AG04449 (cell line): ENCODE results near the gene PARP9.

Experiments
- CTCF ChIA-PET: fragments of 350-600 bp; formaldehyde crosslinking; extraction: SDS; loops from one replicate; lab custom pipeline; 2021; ENCODE audit warnings: antibody characterized with exemption; lab: Yijun Ruan, JAX
- POLR2A ChIA-PET: fragments of 400-600, 350-600 bp; formaldehyde crosslinking; extraction: SDS; loops from one replicate; lab custom pipeline; 2020; ENCODE audit warnings: antibody characterized with exemption, inconsistent platforms; lab: Yijun Ruan, JAX
- DNase-seq: peaks from one replicate; pipeline ENCODE4 v3.0.0-alpha.2; 2010; ENCODE audit warnings: low read depth, low spot score
- H3K4me3 ChIP-seq: 2 replicates; pipeline ENCODE4 v1.5.1; 2011; ENCODE audit warnings: low read depth, mild to moderate bottlenecking, control low read depth, low read length
- TF ChIP-seq, protein P1 (sequence below): IDR thresholded peaks from one replicate; pipeline ENCODE4 v1.5.1; 2011; ENCODE audit warnings: mild to moderate bottlenecking, moderate library complexity, low read length, control low read depth, inconsistent platforms; ENCODE audit not compliant: insufficient read depth; ENCODE audit errors: missing control alignments

PARP9 gene

GRCh38 chr3:122589297-122589696 lies 25.2 kb upstream of the PARP9 start:
- no peak for DNase-seq
- no peak overlapping the region for H3K4me3 ChIP-seq
- POLR2A ChIA-PET: no interaction called here
- CTCF ChIA-PET: no interaction called here
- TF ChIP-seq, protein P1, sequence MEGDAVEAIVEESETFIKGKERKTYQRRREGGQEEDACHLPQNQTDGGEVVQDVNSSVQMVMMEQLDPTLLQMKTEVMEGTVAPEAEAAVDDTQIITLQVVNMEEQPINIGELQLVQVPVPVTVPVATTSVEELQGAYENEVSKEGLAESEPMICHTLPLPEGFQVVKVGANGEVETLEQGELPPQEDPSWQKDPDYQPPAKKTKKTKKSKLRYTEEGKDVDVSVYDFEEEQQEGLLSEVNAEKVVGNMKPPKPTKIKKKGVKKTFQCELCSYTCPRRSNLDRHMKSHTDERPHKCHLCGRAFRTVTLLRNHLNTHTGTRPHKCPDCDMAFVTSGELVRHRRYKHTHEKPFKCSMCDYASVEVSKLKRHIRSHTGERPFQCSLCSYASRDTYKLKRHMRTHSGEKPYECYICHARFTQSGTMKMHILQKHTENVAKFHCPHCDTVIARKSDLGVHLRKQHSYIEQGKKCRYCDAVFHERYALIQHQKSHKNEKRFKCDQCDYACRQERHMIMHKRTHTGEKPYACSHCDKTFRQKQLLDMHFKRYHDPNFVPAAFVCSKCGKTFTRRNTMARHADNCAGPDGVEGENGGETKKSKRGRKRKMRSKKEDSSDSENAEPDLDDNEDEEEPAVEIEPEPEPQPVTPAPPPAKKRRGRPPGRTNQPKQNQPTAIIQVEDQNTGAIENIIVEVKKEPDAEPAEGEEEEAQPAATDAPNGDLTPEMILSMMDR: no peak

- H3K4me3 ChIP-seq: no peak overlapping the region
- TF ChIP-seq, protein P1: no peak
- DNase-seq: no peak
- ChIA-PET POLR2A (no interaction called here), CTCF (no interaction called here)
Observed at GRCh38 chr3:122587572-122587971, 23.5 kb upstream of the PARP9 start.

DNA sequence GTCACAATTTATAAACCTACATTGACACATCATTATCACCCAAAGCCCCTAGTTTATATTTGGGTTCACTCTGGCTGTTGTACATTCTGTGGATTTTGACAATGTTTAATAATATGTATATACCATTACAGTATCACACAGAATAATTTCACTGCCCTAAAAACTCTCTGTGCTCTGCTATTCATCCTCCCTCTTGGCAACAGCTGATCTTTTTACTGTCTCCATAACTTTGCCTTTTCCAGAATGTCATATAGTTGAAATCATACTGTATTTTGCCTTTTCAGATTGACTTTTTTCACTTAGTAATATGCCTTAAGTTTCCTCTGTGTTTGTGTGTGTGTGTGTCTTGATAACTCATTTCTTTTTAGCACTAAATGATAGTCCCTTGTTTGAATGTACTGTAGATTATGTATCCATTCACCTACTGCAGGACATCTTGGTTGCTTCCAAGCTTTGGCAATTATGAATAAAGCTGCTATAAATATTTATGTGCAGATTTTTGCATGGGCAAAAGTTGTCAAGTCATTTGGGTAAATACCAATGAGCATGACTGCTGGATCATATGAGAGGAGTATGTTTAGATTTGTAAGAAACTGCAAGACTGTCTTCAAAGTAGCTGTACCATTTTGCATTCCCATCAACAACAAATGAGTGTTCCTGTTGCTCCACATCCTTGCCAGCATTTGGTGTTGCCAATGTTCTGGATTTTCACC lies 22.8 kb upstream of the PARP9 start:
- TF ChIP-seq, protein P1: no peak
- no peak for DNase-seq
- CTCF ChIA-PET: no interaction called here
- H3K4me3 ChIP-seq: no peak overlapping the region
- POLR2A ChIA-PET: no interaction called here

GRCh38 chr3:122586098-122586497 lies 22.0 kb upstream of the PARP9 start:
- POLR2A ChIA-PET: interaction anchor here (0.6 kb wide), 1 partner anchor 95 kb away, joined by 3 read pairs; no protein-coding TSS in a partner anchor
- DNase-seq: no peak
- H3K4me3 ChIP-seq: no peak overlapping the region
- TF ChIP-seq, protein P1: no peak
- CTCF ChIA-PET: no interaction called here

- ChIA-PET CTCF (interaction anchor here (0.6 kb wide), 1 partner anchor 94 kb away, joined by 3 read pairs; no protein-coding TSS in a partner anchor), POLR2A (no interaction called here)
- TF ChIP-seq, protein P1: no peak
- no peak overlapping the region for H3K4me3 ChIP-seq
- DNase-seq: no peak
Observed at GRCh38 chr3:122582390-122582789, 18.3 kb upstream of the PARP9 start.

DNA sequence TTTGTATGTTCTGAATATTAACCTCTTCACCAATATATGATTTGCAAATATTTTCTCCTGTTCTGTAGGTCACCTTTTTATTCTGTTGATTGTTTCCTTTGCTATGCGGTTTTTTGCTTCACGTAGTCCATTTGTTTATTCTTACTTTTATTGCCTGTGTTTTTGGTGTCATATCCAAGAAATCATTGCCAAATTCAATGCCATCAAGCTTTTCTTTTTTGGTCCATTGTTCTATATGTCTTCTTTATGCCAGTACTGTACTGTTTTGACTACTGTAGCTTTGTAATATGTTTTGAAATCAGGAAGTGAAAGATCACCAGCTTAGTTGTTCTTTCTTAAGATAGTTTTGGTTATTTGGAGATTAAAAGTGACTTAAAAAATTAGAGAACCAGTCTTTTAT lies 17.5 kb upstream of the PARP9 start:
- no peak overlapping the region for H3K4me3 ChIP-seq
- TF ChIP-seq, protein P1: no peak
- no peak for DNase-seq
- ChIA-PET CTCF (no interaction called here), POLR2A (no interaction called here)
